CD8-positive, alpha-beta memory T cell (primary cell): ENCODE measurements around the gene SORBS2. TPM values are rescaled to one million over a fixed set of nuclear protein-coding genes. Genes with fewer than 3 reads are reported as not detected.
"Not testable (repeated sequence)": the region's sequence is repeated elsewhere in the genome, so short reads cannot be mapped to it uniquely, and the experiment has no call there.

ENCODE experiments used
- CTCF ChIA-PET: fragments of 350-600 bp; sonication (Branson Sonifier 250); formaldehyde crosslinking; loops from one replicate; lab custom pipeline; 2021; ENCODE audit warnings: antibody characterized with exemption; lab: Charles Lee
- POLR2A ChIA-PET: fragments of 350-600 bp; sonication (Branson Sonifier 250); formaldehyde crosslinking; loops from one replicate; lab custom pipeline; 2021; ENCODE audit warnings: antibody characterized with exemption; lab: Charles Lee
- DNase-seq, 5 donors: peaks; one replicate each; pipeline versions ENCODE4 v3.0.0 to v3.0.0-alpha.2; 2020 to 2022; ENCODE audit warnings: mixed read lengths in 1 of 5
- H3K27ac ChIP-seq: one replicate; pipeline ENCODE4 v1.7.0; 2013; ENCODE audit warnings: low read depth, mild to moderate bottlenecking, low read length, moderate library complexity
- H3K27me3 ChIP-seq: 2 replicates; pipeline ENCODE4 v1.7.0; 2013; ENCODE audit warnings: low read length, mild to moderate bottlenecking; ENCODE audit not compliant: insufficient read depth, poor library complexity, severe bottlenecking
- H3K36me3 ChIP-seq: 2 replicates; pipeline ENCODE4 v1.7.0; 2013; ENCODE audit warnings: mild to moderate bottlenecking, low read length, moderate library complexity; ENCODE audit not compliant: insufficient read depth
- H3K4me1 ChIP-seq: 2 replicates; pipeline ENCODE4 v1.7.0; 2013; ENCODE audit warnings: mild to moderate bottlenecking, low read length, moderate library complexity; ENCODE audit not compliant: insufficient read depth
- H3K4me3 ChIP-seq: 2 replicates; pipeline ENCODE4 v1.7.0; 2013; ENCODE audit warnings: mild to moderate bottlenecking, low read length
- H3K9me3 ChIP-seq: 2 replicates; pipeline ENCODE4 v1.7.0; 2013; ENCODE audit warnings: mild to moderate bottlenecking, low read length
- H3K27ac Mint-ChIP-seq, 8 donors: one replicate each; pipeline ENCODE4 v1.8.0; 2020 to 2021; ENCODE audit warnings: mixed read lengths in 8 of 8, mild to moderate bottlenecking in 6 of 8, inconsistent platforms in 3 of 8, moderate library complexity in 3 of 8
- H3K27me3 Mint-ChIP-seq, 2 donors: one replicate each; pipeline ENCODE4 v1.8.0; 2020 to 2021; ENCODE audit warnings: mixed read lengths in 2 of 2, mild to moderate bottlenecking in 1 of 2, moderate library complexity in 1 of 2
- H3K36me3 Mint-ChIP-seq, 3 donors: one replicate each; pipeline ENCODE4 v1.8.0; 2020 to 2021; ENCODE audit warnings: mixed read lengths in 3 of 3, inconsistent platforms in 1 of 3, mild to moderate bottlenecking in 1 of 3
- H3K4me1 Mint-ChIP-seq, 3 donors: one replicate each; pipeline ENCODE4 v1.8.0; 2020 to 2021; ENCODE audit warnings: mixed read lengths in 3 of 3, inconsistent platforms in 1 of 3, mild to moderate bottlenecking in 1 of 3
- H3K4me3 Mint-ChIP-seq, 7 donors: one replicate each; pipeline ENCODE4 v1.8.0; 2020 to 2021; ENCODE audit warnings: mixed read lengths in 7 of 7, mild to moderate bottlenecking in 6 of 7, moderate library complexity in 4 of 7, inconsistent platforms in 2 of 7
- H3K9me3 Mint-ChIP-seq, 5 donors: one replicate each; pipeline ENCODE4 v1.8.0; 2020 to 2022; ENCODE audit warnings: mixed read lengths in 5 of 5, mild to moderate bottlenecking in 3 of 5, moderate library complexity in 2 of 5, inconsistent platforms in 1 of 5
- polyA plus RNA-seq: library from polyadenylated mRNA; unstranded; fragments of 300-500 nt; fragmentation: Illumina TruSeq; gene quantifications from one replicate; pipeline ENCODE4 v1.2.3, GENCODE V29; 2021
- total RNA-seq, 2 experiments: library from RNA; stranded (reverse); gene quantifications; one replicate each; pipeline ENCODE4 v1.2.3, GENCODE V29; 2021

SORBS2 gene
- total and polyA plus RNA-seq, 3 experiments from 2014 or later = not detected

DNA sequence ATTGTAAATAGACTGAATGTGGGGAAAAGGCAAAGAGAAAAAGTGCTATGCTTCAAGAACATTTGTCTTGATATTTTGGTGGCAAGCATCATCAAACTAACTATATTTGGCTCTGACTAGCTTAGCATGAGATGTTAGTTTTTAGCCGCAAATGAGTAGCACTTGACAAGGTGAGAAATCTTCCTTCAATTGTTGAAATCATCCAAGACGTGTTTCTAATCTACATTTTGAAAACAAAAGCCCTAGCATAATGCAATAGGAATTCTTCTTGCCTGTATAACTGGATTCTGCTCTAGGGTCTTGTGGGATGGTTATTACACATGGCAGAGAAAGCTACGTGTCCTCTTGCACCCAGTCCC is 92.5 kb downstream of the SORBS2 start:
- CTCF ChIA-PET = no interaction called here
- no peaks in the 10 kb centered on the region for H3K27me3 ChIP-seq
- H3K4me3 ChIP-seq = no peak overlapping the region
- Mint-ChIP-seq H3K4me3 (no peak overlapping the region), H3K27ac (no peak overlapping the region), H3K27me3 (peaks cover 0 to 1% of the 10 kb centered on the region in 2 donors), H3K36me3 (no peaks in the 10 kb centered on the region), H3K4me1 (no peaks in the 10 kb centered on the region), H3K9me3 (no peaks in the 10 kb centered on the region)
- POLR2A ChIA-PET = no interaction called here
- no peaks in the 10 kb centered on the region for H3K4me1 ChIP-seq
- H3K27ac ChIP-seq = no peak overlapping the region
- H3K36me3 ChIP-seq = no peaks in the 10 kb centered on the region
- H3K9me3 ChIP-seq = no peaks in the 10 kb centered on the region
- no peak for DNase-seq

DNA sequence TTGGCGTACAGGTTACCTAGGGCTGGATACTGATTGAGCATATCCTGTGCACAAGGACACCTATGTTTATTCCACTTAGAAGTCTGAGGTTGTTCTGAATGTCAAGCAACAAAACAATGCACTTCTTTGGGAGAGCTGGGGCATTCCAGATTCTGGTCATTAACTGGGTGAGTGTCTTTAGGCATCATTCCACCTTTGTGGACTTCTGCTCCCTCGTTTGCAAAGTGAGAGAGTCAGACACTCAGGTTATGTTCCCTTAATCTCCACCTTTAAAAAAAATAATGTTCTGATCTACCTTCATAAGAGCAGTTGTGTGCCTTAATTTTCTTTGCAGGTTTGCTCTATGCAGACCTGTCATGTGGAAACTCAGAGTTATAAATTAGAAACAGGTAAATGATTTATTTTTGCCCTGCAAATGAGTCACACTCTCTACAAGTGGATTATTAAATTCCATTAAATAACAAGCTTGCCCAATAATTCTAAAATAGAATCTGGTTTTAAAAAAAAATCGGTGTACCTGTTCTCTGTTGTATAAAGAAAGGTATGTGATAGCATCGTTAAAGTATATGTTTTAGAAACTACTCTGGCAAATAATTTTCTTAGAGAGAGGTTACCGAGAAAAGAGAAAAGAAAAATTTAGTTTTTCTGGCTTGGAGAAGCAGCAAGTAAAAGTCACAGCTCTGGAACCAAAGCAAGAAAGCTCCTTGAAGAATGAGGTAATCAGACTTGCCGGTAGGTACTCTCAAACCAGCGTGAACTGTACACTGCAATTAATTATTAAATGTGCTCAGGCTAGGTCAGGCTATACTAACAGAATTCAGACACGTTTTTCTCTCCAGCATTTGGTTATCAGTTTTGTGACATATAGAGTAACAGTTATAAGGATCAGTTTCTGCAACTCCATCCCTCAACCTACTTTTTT is 93.2 kb downstream of the SORBS2 start:
- H3K4me1 Mint-ChIP-seq = no peaks in the 10 kb centered on the region
- peaks cover 0 to 2% (median 0%) of the 10 kb centered on the region in 5 donors for H3K9me3 Mint-ChIP-seq
- no peak overlapping the region for H3K4me3 ChIP-seq
- no peaks in the 10 kb centered on the region for H3K36me3 Mint-ChIP-seq
- no peak overlapping the region for H3K4me3 Mint-ChIP-seq
- no peak overlapping the region for H3K27ac ChIP-seq
- ChIA-PET CTCF (no interaction called here), POLR2A (no interaction called here)
- no peaks in the 10 kb centered on the region for H3K36me3 ChIP-seq
- no peaks in the 10 kb centered on the region for H3K27me3 ChIP-seq
- no peaks in the 10 kb centered on the region for H3K4me1 ChIP-seq
- no peak for DNase-seq
- peaks cover 0 to 7% of the 10 kb centered on the region in 2 donors for H3K27me3 Mint-ChIP-seq
- no peaks in the 10 kb centered on the region for H3K9me3 ChIP-seq
- H3K27ac Mint-ChIP-seq = no peak overlapping the region

DNA sequence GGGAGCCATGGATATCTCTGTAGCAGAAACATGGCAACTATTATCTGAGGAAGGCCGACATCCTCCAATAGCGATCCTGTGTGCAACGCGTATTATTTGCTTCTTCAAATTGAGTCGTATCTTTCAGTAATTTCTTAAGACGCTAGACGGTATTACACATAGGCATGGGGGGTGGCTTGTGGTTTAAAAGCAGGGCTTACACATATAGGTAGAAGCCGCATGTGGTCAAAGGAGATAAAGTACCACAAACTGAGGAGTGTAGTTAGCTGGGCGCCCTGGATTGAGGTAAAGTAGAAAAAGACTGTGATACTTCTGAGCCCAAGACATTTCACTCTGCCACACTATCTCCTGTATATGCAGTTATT is 94.6 kb downstream of the SORBS2 start:
- no peak overlapping the region for H3K27ac Mint-ChIP-seq
- POLR2A ChIA-PET = no interaction called here
- Histone ChIP-seq H3K36me3 (no peaks in the 10 kb centered on the region), H3K4me1 (no peaks in the 10 kb centered on the region), H3K4me3 (no peak overlapping the region), H3K27me3 (no peaks in the 10 kb centered on the region), H3K27ac (no peak overlapping the region), H3K9me3 (no peaks in the 10 kb centered on the region)
- peaks cover 0 to 7% (median 0%) of the 10 kb centered on the region in 5 donors for H3K9me3 Mint-ChIP-seq
- CTCF ChIA-PET = no interaction called here
- no peaks in the 10 kb centered on the region for H3K4me1 Mint-ChIP-seq
- DNase-seq = no peak
- H3K4me3 Mint-ChIP-seq = no peak overlapping the region
- peaks cover 0 to 4% (median 0%) of the 10 kb centered on the region in 3 donors for H3K36me3 Mint-ChIP-seq
- H3K27me3 Mint-ChIP-seq = peaks cover 5 to 15% of the 10 kb centered on the region in 2 donors

DNA sequence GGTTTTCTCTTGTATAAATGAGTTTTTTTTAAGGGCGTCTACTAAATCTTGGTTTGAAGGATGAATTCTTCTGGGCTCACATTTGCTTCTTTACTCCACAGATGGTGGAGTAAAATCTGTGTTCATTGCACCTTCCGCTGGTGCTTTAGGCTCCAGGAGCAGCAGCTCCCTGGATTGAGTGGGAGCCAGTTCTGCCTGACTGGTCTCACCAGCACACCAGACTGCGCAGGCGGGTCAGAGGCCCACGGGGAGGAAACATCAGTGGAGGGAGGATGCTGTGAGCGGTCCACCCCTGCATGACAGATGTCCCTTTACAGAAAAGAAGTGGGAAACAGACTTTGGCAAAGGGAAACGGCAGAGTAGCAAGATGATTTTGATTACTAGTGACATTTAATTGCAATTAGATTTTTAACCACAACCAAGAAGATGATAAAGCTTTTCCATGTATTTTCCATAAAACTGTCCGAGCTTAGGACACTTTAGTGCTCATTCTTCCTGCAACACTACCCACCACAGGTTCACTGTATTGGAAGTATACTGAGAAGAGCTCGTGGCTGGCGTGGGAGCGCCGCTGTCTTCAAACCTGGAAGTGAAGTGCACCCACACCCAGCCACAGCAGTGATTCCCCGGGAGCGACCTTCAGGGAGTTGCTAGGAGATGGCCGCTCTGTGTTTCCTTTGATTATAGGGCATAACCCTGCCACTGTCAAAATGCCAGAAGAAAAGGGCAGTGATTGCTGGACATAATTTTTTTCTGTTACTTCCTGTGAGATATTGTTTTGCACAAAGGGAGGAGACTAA is 95.2 kb downstream of the SORBS2 start:
- no peaks in the 10 kb centered on the region for H3K36me3 ChIP-seq
- Mint-ChIP-seq H3K36me3 (peaks cover 0 to 4% (median 0%) of the 10 kb centered on the region in 3 donors), H3K4me1 (no peaks in the 10 kb centered on the region), H3K27ac (no peak overlapping the region), H3K4me3 (no peak overlapping the region), H3K9me3 (peaks cover 0 to 7% (median 0%) of the 10 kb centered on the region in 5 donors), H3K27me3 (peaks cover 9 to 19% of the 10 kb centered on the region in 2 donors)
- H3K4me1 ChIP-seq = no peaks in the 10 kb centered on the region
- no peak overlapping the region for H3K4me3 ChIP-seq
- no peak overlapping the region for H3K27ac ChIP-seq
- POLR2A ChIA-PET = no interaction called here
- DNase-seq = no peak
- CTCF ChIA-PET = no interaction called here
- H3K27me3 ChIP-seq = no peaks in the 10 kb centered on the region
- H3K9me3 ChIP-seq = no peaks in the 10 kb centered on the region

DNA sequence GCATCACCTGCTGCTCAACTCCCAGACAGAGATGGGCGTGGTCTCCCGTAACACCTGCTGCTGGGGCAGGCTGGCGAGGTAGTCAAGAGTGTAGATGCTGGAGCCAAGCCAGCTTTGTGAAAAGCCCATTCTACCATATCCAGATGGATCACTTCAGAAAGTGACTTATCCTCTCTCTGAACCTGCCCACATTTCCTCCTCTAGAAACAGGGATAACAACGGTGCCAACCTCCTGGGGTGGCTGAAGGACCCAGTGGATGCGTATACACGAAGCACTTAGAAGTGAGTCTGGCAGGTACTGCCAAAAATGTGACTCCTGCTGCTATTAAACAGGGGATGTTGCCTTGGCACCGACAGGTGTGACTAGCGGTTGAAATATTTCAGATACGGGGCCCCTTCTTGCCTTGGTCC is 95.8 kb downstream of the SORBS2 start:
- POLR2A ChIA-PET = no interaction called here
- H3K36me3 ChIP-seq = no peaks in the 10 kb centered on the region
- Mint-ChIP-seq H3K36me3 (peaks cover 0 to 4% (median 0%) of the 10 kb centered on the region in 3 donors), H3K9me3 (peaks cover 0 to 7% (median 0%) of the 10 kb centered on the region in 5 donors), H3K4me1 (no peaks in the 10 kb centered on the region), H3K27me3 (peaks cover 9 to 24% of the 10 kb centered on the region in 2 donors), H3K27ac (no peak overlapping the region), H3K4me3 (no peak overlapping the region)
- no peaks in the 10 kb centered on the region for H3K9me3 ChIP-seq
- DNase-seq = no peak
- H3K4me1 ChIP-seq = no peaks in the 10 kb centered on the region
- CTCF ChIA-PET = no interaction called here
- H3K27ac ChIP-seq = no peak overlapping the region
- no peak overlapping the region for H3K4me3 ChIP-seq
- no peaks in the 10 kb centered on the region for H3K27me3 ChIP-seq

DNA sequence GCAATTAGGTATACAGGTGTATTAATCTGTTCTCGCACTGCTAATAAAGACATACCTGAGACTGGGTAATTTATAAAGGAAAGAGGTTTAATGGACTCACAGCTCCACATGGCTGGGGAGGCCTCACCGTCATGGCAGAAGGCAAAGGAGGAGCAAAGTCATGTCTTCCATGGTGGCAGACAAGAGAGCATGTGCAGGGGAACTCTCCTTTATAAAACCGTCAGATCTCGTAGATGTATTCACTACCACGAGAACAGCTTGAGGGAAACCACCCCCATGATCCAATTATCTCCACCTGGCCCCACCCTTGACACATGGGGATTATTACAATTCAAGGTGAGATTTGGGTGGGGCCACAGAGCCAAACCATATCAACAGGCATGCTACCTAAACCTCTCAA is 97.5 kb downstream of the SORBS2 start:
- DNase-seq, H3K4me1 ChIP-seq, H3K27ac ChIP-seq, H3K27me3 ChIP-seq, H3K4me3 ChIP-seq, POLR2A ChIA-PET, H3K36me3 ChIP-seq, H3K9me3 ChIP-seq, CTCF ChIA-PET, H3K4me3 Mint-ChIP-seq, H3K4me1 Mint-ChIP-seq, H3K36me3 Mint-ChIP-seq, H3K27ac Mint-ChIP-seq: not testable (repeated sequence)
- Mint-ChIP-seq H3K27me3 (peaks cover 12 to 26% of the 10 kb centered on the region in 2 donors), H3K9me3 (peaks cover 0 to 12% (median 2%) of the 10 kb centered on the region in 5 donors)

DNA sequence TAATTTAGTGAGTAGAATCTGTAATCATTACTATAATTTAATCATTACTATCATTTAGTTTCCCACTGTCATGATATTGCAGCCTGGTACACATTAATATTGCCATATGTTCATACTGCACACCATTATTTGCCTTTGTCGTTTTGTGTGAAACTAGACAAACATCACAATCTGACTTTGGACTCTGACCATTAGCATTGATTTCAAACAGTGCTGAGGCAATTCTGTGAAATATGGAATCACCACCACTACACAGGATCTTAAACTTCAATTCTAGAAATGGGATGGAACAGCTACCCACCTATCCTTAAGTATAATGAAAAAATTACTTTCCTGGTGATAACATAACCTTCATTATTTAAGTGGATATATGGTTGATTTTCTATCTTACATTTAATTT is 98.3 kb downstream of the SORBS2 start:
- Histone ChIP-seq H3K9me3 (no peaks in the 10 kb centered on the region), H3K4me3 (no peak overlapping the region), H3K4me1 (no peaks in the 10 kb centered on the region), H3K27me3 (no peaks in the 10 kb centered on the region), H3K27ac (no peak overlapping the region), H3K36me3 (no peaks in the 10 kb centered on the region)
- ChIA-PET CTCF (no interaction called here), POLR2A (no interaction called here)
- H3K36me3 Mint-ChIP-seq = peaks cover 0 to 4% (median 0%) of the 10 kb centered on the region in 3 donors
- H3K4me3 Mint-ChIP-seq = no peak overlapping the region
- H3K27ac Mint-ChIP-seq = no peak overlapping the region
- no peaks in the 10 kb centered on the region for H3K4me1 Mint-ChIP-seq
- no peak for DNase-seq
- H3K27me3 Mint-ChIP-seq = peaks cover 14 to 26% of the 10 kb centered on the region in 2 donors
- peaks cover 0 to 12% (median 2%) of the 10 kb centered on the region in 5 donors for H3K9me3 Mint-ChIP-seq

DNA sequence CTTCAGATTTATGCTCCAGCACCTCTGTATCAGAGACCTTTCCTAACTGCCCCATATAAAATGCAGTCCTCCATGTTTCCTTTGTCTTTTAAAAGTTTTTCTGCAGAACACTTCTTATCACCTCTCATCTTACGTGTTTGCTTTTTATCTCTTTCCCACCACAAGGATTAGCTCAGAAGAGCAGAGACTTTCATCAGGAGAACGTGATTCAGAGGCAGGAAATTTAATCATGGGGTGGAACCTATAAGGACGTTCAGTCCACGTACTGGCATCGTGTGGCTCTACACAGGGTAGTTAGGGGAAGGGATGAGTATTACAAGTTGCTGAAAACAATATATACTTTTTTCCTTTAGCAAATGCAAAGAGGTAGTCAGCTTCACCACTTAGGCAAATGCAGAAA is 98.7 kb downstream of the SORBS2 start:
- Histone ChIP-seq H3K4me1 (no peaks in the 10 kb centered on the region), H3K9me3 (no peaks in the 10 kb centered on the region), H3K27me3 (no peaks in the 10 kb centered on the region), H3K27ac (no peak overlapping the region), H3K36me3 (no peaks in the 10 kb centered on the region), H3K4me3 (no peak overlapping the region)
- Mint-ChIP-seq H3K27ac (no peak overlapping the region), H3K4me1 (no peaks in the 10 kb centered on the region), H3K9me3 (peaks cover 0 to 12% (median 2%) of the 10 kb centered on the region in 5 donors), H3K4me3 (no peak overlapping the region), H3K27me3 (peaks cover 14 to 26% of the 10 kb centered on the region in 2 donors), H3K36me3 (peaks cover 0 to 4% (median 0%) of the 10 kb centered on the region in 3 donors)
- ChIA-PET CTCF (no interaction called here), POLR2A (no interaction called here)
- no peak for DNase-seq
